UCSD-AML1 (cell line): ENCODE results near the gene HMX3.

Source experiments
- DNase-seq: peaks from one replicate; lab custom pipeline; 2025; ENCODE audit not compliant: unreplicated experiment; lab: John Stamatoyannopoulos, UW

The HMX3 gene

GRCh38 chr10:123147635-123148413 is 12.1 kb downstream of the HMX3 start, which contains the start of gene HMX2:
Gene HMX2, plus strand, starts transcription at chr10:123148136. Its CDS starts 243 bp downstream, at chr10:123148379.
- no peak for DNase-seq

- no peak for DNase-seq
Observed at GRCh38 chr10:123148414-123149161, 12.8 kb downstream of the HMX3 start.

GRCh38 chr10:123149162-123149567 is 13.4 kb downstream of the HMX3 start:
- no peak for DNase-seq

- DNase-seq = no peak
Observed at GRCh38 chr10:123149568-123150270, 13.9 kb downstream of the HMX3 start.

GRCh38 chr10:123150271-123150985 is 14.7 kb downstream of the HMX3 start:
- DNase-seq = no peak

GRCh38 chr10:123150986-123151736 is 15.4 kb downstream of the HMX3 start:
- peak; percentile 59 for DNase-seq

- DNase-seq = no peak
Observed at GRCh38 chr10:123151737-123152135, 16.0 kb downstream of the HMX3 start.

GRCh38 chr10:123153486-123154091 is 17.8 kb downstream of the HMX3 start:
- no peak for DNase-seq

GRCh38 chr10:123154092-123154710 is 18.4 kb downstream of the HMX3 start, which contains the start of gene BUB3:
Gene BUB3, plus strand, starts transcription at chr10:123154402. Its CDS starts 516 bp downstream, at chr10:123154918.
- peak; percentile 98 for DNase-seq

GRCh38 chr10:123154711-123155505 is 19.1 kb downstream of the HMX3 start:
- DNase-seq = peak; percentile 78

GRCh38 chr10:123156078-123156477 is 20.3 kb downstream of the HMX3 start:
- DNase-seq = no peak

- DNase-seq = no peak
Observed at GRCh38 chr10:123157210-123157609, 21.4 kb downstream of the HMX3 start.

GRCh38 chr10:123158682-123159081 is 22.9 kb downstream of the HMX3 start:
- DNase-seq = no peak

GRCh38 chr10:123160311-123160980 is 24.7 kb downstream of the HMX3 start:
- DNase-seq = no peak

GRCh38 chr10:123164319-123164718 is 28.5 kb downstream of the HMX3 start:
- DNase-seq = no peak

- DNase-seq = no peak
Observed at GRCh38 chr10:123165445-123166072, 29.8 kb downstream of the HMX3 start.

- no peak for DNase-seq
Observed at GRCh38 chr10:123166618-123167017, 30.8 kb downstream of the HMX3 start.
